HG03039 (cell line): Measurements from ENCODE around the gene TBC1D10A.
"Not testable (repeated sequence)": the region's sequence is repeated elsewhere in the genome, so short reads cannot be mapped to it uniquely, and the experiment has no call there.

Source experiments
- ATAC-seq: cut with Tn5 transposase; IDR thresholded peaks from one replicate; pipeline ENCODE4 v1.9.1; 2021; ENCODE audit warnings: mild to moderate bottlenecking, moderate library complexity; ENCODE audit not compliant: unreplicated experiment

TBC1D10A gene

GRCh38 chr22:30347255-30347892 is 20.6 kb upstream of the TBC1D10A start:
- ATAC-seq: no peak

- ATAC-seq: no peak
Observed at GRCh38 chr22:30344447-30345200, 17.9 kb upstream of the TBC1D10A start.

- no peak for ATAC-seq
Observed at GRCh38 chr22:30340911-30341685, 14.4 kb upstream of the TBC1D10A start.

GRCh38 chr22:30338802-30339201 is 12.1 kb upstream of the TBC1D10A start:
- no peak for ATAC-seq

DNA sequence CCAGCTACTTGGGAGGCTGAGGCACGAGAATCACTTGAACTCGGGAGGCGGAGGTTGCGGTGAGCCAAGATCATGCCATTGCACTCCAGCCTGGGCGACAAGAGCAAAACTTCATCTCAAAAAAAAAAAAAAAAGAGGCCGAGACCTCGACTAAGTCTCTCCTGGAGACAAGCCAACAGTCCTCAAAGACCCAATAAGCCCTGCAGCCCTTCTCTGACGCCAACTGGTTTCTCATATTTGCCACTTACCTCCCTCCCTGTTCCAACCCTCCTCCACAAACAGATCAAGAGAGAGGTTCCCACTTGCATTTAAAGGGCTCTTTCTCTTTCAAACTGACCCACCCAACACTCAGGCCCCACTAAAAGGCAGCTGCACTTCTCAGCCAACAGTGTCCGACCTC is 11.6 kb upstream of the TBC1D10A start:
- not testable (repeated sequence) for ATAC-seq

DNA sequence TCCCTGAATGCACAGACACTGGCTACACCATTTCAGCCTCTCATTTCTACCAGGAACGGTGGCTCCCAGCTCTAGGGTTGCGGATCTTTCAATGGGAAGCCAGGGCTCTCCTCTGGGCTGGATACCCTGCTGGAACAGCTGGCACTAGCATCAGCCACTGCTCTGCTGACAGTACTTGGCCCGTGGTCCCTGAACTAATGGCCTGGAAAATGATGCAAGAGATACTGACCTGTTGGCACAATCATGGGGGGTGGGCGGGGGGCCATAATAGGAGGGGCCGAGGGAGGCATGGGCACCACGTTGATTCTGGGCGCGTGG is 10.7 kb upstream of the TBC1D10A start:
- ATAC-seq: no peak

DNA sequence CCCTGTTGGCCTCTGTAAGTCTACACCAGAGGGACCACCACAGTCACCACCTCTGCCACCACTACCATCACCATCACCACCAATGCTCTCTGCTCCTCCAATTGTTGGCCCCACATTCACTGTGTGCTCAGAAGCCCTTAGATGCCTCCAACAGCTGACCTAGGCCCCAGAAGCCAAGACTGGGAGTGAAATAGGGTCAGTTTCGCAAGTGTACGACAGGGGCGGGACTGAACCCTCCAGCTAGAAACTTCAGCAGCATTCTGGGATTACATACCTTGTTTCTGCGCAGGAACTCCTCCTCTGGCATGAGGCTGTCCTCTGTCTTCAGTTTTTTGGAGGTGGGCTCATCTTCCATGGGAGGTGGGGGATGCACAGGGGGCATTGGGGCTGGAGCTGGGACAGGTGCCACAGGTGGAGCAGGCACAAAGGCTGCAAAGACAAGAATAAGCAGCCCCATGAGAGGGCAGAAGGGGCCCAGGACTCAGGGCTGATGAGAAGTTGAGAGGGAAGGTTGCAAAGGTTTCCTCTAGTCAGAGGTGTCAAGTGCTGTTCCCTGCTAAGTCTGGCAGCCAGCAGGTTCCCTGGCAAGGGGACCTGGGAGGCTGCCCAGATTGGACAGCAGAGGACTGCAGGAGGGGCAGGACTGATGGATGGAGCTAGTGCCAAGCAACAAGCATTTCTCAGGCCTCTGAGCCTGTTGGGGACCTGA is 10.2 kb upstream of the TBC1D10A start:
- no peak for ATAC-seq

- no peak for ATAC-seq
Observed at GRCh38 chr22:30335236-30335635, 8.5 kb upstream of the TBC1D10A start.

DNA sequence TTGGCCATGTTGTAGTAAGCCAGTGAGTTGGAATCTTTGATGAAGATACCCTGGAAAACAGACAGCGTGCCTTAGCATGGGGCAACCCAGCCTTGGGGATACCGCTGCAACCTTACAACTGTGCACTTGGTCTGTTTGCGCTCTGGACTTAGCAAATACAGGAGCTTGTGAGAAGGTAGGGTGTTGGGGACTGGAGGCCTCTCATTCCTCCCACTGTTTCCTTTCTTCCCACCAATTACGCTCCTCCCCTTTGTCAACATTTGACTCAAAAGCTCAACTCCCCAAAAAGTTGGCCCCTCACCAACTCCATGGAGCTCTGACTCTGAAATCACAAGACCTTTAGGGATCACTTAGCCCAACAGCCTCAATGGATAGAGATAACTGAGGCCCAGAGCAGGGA is 7.9 kb upstream of the TBC1D10A start:
- no peak for ATAC-seq

- no peak for ATAC-seq
Observed at GRCh38 chr22:30333707-30334087, 7.0 kb upstream of the TBC1D10A start.

- ATAC-seq: no peak
Observed at GRCh38 chr22:30332994-30333706, 6.4 kb upstream of the TBC1D10A start.

- ATAC-seq: no peak
Observed at GRCh38 chr22:30332551-30332950, 5.8 kb upstream of the TBC1D10A start.

DNA sequence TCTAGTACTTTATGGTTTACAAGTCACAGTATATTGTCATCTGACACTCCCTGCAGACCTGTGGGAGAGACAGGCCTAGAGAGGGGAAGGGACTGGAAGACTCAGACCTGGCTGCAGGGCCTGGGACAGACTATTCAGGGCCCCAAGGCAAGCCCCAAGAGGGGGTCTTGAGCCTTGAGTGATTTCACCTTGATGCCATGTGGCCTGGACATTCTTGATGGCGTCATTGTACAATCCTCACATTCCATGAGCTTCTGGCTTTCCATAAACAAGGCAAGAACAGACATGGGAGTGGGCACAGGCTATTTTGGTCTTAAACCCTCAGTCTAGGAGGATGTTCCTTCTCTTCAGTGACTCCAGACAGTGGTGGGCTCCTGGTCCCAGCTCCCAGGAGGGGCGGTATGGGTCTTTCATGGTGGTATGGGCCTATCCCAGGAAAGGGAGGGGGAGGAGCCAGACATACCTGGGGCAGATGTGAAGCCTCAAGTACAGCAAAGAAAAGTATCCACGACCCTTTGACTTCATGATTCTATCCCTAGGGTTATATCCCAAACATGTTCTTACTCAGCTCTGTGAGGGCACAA is 1.8 kb upstream of the TBC1D10A start:
- ATAC-seq: no peak

DNA sequence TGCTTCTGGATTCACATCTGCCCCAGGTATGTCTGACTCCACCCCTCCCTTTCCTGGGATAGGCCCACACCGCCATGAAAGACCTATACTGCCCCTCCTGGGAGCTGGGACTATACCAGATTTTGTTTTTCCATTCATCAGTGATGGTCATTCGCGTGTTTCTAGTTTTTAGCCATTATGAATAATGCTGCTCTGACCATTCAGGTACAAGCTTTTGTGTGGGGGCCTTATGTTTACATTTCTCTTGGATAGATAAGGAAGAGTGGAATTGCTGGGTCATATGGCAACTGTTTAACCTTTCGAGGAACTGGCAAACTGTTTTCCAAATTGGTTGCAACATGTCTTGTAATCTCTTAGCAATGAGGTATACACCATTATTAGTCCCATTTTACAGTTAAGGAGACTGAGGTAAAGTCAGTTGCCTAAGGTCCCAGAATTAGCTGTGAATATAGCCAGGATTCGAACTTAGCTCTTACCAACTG is 1.2 kb upstream of the TBC1D10A start:
- no peak for ATAC-seq

GRCh38 chr22:30326255-30326705 is 461 bp downstream of the TBC1D10A start:
- ATAC-seq: peak; percentile 16

DNA sequence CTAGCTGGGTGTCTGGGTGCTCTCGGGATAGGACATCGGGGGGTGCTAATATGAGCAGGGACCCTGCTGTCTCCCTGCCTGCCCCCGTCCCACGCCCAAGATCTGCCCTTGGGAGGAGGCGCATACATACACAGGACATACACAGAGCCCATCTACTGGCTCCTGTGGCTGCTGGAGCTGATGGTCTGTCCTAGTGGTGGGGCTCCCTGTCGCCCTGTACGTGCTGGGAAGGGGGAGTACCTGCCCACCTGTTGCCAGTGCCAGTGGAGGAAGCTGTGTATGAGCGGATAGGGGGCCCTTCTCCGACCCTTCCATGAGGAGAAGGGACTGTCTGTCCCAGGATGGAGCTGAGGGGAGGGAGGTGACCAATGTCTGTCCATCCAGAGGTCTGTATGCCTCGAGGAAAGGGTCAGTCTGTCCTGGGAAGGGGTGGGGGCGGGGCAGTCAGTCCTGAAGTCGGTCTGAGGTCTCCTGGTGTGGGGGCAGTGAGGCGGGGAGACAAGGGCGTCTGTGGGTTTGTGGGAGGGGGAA is 952 bp downstream of the TBC1D10A start:
- no peak for ATAC-seq

- no peak for ATAC-seq
Observed at GRCh38 chr22:30325065-30325720, 1.5 kb downstream of the TBC1D10A start.

- no peak for ATAC-seq
Observed at GRCh38 chr22:30324014-30324730, 2.6 kb downstream of the TBC1D10A start.

DNA sequence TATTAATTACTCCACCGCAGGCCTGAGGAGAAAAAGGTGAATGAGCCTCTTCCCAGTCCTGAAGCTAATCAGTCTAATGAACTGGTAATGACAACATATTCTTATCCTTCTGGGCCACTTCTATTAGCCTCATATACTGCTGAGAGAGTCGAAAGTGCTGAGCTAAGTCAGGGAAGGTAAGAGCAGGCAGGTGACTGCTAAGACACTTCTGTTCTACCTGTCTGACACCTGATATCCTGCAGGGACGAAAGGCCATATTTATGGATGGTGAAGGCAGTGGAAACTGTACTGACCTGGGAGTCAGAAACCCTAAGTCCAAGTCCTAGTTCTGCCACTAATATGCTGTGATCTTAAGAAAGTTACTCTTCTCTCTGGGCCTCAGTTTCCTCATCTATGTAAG is 3.5 kb downstream of the TBC1D10A start:
- ATAC-seq: no peak
